ENCODE results near the gene PPFIBP2.

Gene PPFIBP2

DNA sequence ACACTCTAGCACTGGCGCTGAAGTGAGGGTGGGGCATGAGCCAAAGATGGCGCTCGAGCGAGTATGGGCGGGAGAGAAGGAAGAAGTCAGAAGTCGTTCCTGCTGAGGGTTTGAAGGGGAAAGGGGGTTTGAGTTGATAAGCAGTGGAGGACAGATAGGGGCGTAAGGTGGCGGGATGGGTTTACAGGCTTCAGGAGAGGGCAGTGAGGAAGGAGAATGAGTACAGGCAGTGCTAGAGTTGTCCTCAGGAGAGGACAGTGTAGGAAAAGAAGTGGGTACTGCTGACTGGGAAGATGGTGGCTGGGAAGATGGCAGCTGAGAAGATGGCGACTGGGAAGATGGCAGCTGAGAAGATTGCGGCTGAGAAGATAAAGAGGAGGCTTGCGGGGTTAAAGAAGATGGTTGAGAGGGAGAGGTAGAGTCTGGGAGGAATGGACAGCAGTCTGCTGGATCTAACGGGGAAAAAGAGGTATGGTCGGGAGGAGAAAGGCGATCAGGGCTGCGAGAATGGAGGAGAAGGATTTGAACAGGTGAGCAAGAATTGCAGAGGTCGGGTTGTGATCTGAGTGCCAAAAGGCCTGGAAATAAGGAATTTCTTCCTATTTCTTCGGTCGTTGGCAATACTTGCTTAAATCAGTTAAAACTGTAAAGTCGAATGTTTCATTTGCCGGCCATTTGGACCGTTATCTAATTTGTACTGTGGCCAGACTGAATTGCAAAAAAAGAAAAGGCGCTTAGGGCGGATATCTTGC lies 5.2 kb downstream of the PPFIBP2 start:
- H3K79me2 ChIP-seq: peaks cover 4% of the 10 kb centered on the region
- no peak overlapping the region for H2AFZ ChIP-seq
- no peaks in the 10 kb centered on the region for H3K36me3 ChIP-seq (ENCODE audit: control insufficient read depth, insufficient read depth, low read length)
- no peaks in the 10 kb centered on the region for H3K9me3 ChIP-seq (ENCODE audit: control insufficient read depth, low read length)
- no peak overlapping the region for H3K4me2 ChIP-seq (ENCODE audit: low read length)
- TF ChIP-seq, protein P1, sequence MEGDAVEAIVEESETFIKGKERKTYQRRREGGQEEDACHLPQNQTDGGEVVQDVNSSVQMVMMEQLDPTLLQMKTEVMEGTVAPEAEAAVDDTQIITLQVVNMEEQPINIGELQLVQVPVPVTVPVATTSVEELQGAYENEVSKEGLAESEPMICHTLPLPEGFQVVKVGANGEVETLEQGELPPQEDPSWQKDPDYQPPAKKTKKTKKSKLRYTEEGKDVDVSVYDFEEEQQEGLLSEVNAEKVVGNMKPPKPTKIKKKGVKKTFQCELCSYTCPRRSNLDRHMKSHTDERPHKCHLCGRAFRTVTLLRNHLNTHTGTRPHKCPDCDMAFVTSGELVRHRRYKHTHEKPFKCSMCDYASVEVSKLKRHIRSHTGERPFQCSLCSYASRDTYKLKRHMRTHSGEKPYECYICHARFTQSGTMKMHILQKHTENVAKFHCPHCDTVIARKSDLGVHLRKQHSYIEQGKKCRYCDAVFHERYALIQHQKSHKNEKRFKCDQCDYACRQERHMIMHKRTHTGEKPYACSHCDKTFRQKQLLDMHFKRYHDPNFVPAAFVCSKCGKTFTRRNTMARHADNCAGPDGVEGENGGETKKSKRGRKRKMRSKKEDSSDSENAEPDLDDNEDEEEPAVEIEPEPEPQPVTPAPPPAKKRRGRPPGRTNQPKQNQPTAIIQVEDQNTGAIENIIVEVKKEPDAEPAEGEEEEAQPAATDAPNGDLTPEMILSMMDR (IDR thresholded peaks at IDR 0.05): no peak
- H3K4me1 ChIP-seq: peaks cover 11% of the 10 kb centered on the region
- H3K27me3 ChIP-seq (ENCODE audit: control insufficient read depth, insufficient read depth, low read length): no peaks in the 10 kb centered on the region
- no peak overlapping the region for H3K9ac ChIP-seq
- no peak overlapping the region for H3K4me3 ChIP-seq (ENCODE audit: low read depth, low read length)
- no peak overlapping the region for H3K27ac ChIP-seq

- Histone ChIP-seq H3K4me3 (ENCODE audit: low read depth, low read length) (no peak overlapping the region), H3K9me3 (ENCODE audit: control insufficient read depth, low read length) (no peaks in the 10 kb centered on the region), H3K4me2 (ENCODE audit: low read length) (no peak overlapping the region), H3K4me1 (peaks cover 16% of the 10 kb centered on the region), H2AFZ (no peak overlapping the region), H3K27me3 (ENCODE audit: control insufficient read depth, insufficient read depth, low read length) (no peaks in the 10 kb centered on the region), H3K36me3 (ENCODE audit: control insufficient read depth, insufficient read depth, low read length) (no peaks in the 10 kb centered on the region), H3K79me2 (peaks cover 6% of the 10 kb centered on the region), H3K9ac (no peak overlapping the region), H3K27ac (peak overlapping the region; percentile 41)
- TF ChIP-seq, protein P1 (IDR thresholded peaks at IDR 0.05): no peak
Observed at GRCh38 chr11:7520011-7520942, 6.5 kb downstream of the PPFIBP2 start.

- H3K27me3 ChIP-seq (ENCODE audit: control insufficient read depth, insufficient read depth, low read length): no peaks in the 10 kb centered on the region
- H3K4me2 ChIP-seq (ENCODE audit: low read length): no peak overlapping the region
- peak overlapping the region; percentile 41 for H3K27ac ChIP-seq
- peaks cover 11% of the 10 kb centered on the region for H3K79me2 ChIP-seq
- no peaks in the 10 kb centered on the region for H3K36me3 ChIP-seq (ENCODE audit: control insufficient read depth, insufficient read depth, low read length)
- H3K4me1 ChIP-seq: peaks cover 16% of the 10 kb centered on the region
- TF ChIP-seq, protein P1 (IDR thresholded peaks at IDR 0.05): no peak
- no peaks in the 10 kb centered on the region for H3K9me3 ChIP-seq (ENCODE audit: control insufficient read depth, low read length)
- H2AFZ ChIP-seq: no peak overlapping the region
- H3K9ac ChIP-seq: no peak overlapping the region
- no peak overlapping the region for H3K4me3 ChIP-seq (ENCODE audit: low read depth, low read length)
Observed at GRCh38 chr11:7520981-7521487, 7.2 kb downstream of the PPFIBP2 start.

GRCh38 chr11:7522121-7522520 lies 8.3 kb downstream of the PPFIBP2 start:
- Histone ChIP-seq H3K27ac (no peak overlapping the region), H3K36me3 (ENCODE audit: control insufficient read depth, insufficient read depth, low read length) (no peaks in the 10 kb centered on the region), H3K4me1 (peaks cover 16% of the 10 kb centered on the region), H3K4me3 (ENCODE audit: low read depth, low read length) (no peak overlapping the region), H3K4me2 (ENCODE audit: low read length) (no peak overlapping the region), H3K9me3 (ENCODE audit: control insufficient read depth, low read length) (no peaks in the 10 kb centered on the region), H3K27me3 (ENCODE audit: control insufficient read depth, insufficient read depth, low read length) (no peaks in the 10 kb centered on the region), H2AFZ (no peak overlapping the region), H3K9ac (no peak overlapping the region), H3K79me2 (peaks cover 11% of the 10 kb centered on the region)
- TF ChIP-seq, protein P1 (IDR thresholded peaks at IDR 0.05): no peak
